Peyer's patch (tissue), 4 donors: ENCODE data around the gene ARPC1A. TPM values are rescaled to one million over a fixed set of nuclear protein-coding genes. Genes with fewer than 3 reads are reported as not detected.

Experiments used
- DNase-seq, 3 donors: peaks; one replicate each; pipeline ENCODE4 v3.0.0-alpha.2; 2017 to 2019
- H3K27ac ChIP-seq, 4 donors: fragments of 200-600 bp; sonication (generic); one replicate each; pipeline ENCODE4 v1.5.1; 2016 to 2019
- H3K27me3 ChIP-seq, 2 donors: fragments of 200-600 bp; sonication (generic); one replicate each; pipeline ENCODE4 v1.5.1; 2019
- H3K36me3 ChIP-seq, 3 donors: fragments of 200-600 bp; sonication (generic); one replicate each; pipeline ENCODE4 v1.5.1; 2016 to 2019
- H3K4me1 ChIP-seq, 4 donors: fragments of 200-600 bp; sonication (generic); one replicate each; pipeline ENCODE4 v1.5.1; 2016 to 2019
- H3K4me3 ChIP-seq, 4 donors: fragments of 200-600 bp; sonication (generic); 1 replicate in 3 of 4; 2 replicates in 1 of 4; pipeline ENCODE4 v1.5.1; 2016 to 2019; ENCODE audit warnings: mild to moderate bottlenecking in 1 of 4
- H3K9me3 ChIP-seq, 4 donors: fragments of 200-600 bp; sonication (generic); one replicate each; pipeline ENCODE4 v1.5.1; 2016 to 2019; ENCODE audit warnings: mild to moderate bottlenecking in 1 of 4
- CTCF ChIP-seq, 6 experiments: fragments of 450-650 bp in 4 of 6; fragments of 200-600 bp in 2 of 6; sonication (generic) in 1 of 6; IDR thresholded peaks; one replicate each; pipeline ENCODE4 v1.5.1; 2017 to 2019; ENCODE audit warnings: antibody characterized with exemption in 6 of 6, mild to moderate bottlenecking in 3 of 6, moderate library complexity in 1 of 6
- POLR2A ChIP-seq, 2 donors: fragments of 450-650 bp; IDR thresholded peaks; one replicate each; pipeline ENCODE4 v1.5.1; 2017; ENCODE audit warnings: antibody characterized with exemption in 2 of 2, mild to moderate bottlenecking in 2 of 2, moderate library complexity in 2 of 2
- total RNA-seq, 4 donors: library from RNA; depleted of rRNA; stranded (reverse); fragments of >200 nt; gene quantifications; one replicate each; pipeline ENCODE4 v1.1.0, GENCODE V29; 2016

Gene ARPC1A
- total RNA-seq, 4 donors from 2014 or later, result 195 to 278 (median 225) TPM

- Histone ChIP-seq H3K9me3 (no peaks in the 10 kb centered on the region), H3K27ac (no peak overlapping the region), H3K36me3 (peaks cover 0 to 100% (median 0%) of the 10 kb centered on the region in 3 donors), H3K4me1 (no peaks in the 10 kb centered on the region), H3K27me3 (no peaks in the 10 kb centered on the region), H3K4me3 (no peak overlapping the region)
- TF ChIP-seq POLR2A (IDR thresholded peaks at IDR 0.05) (no peak), CTCF (IDR thresholded peaks at IDR 0.05) (no peak)
- no peak for DNase-seq
These were observed 33.9 kb downstream of the ARPC1A start for GRCh38 chr7:99359465-99360154.

- no peak overlapping the region for H3K4me3 ChIP-seq
- peaks cover 0 to 100% (median 0%) of the 10 kb centered on the region in 3 donors for H3K36me3 ChIP-seq
- H3K27ac ChIP-seq, result no peak overlapping the region
- H3K27me3 ChIP-seq, result no peaks in the 10 kb centered on the region
- H3K9me3 ChIP-seq, result no peaks in the 10 kb centered on the region
- H3K4me1 ChIP-seq, result no peaks in the 10 kb centered on the region
- TF ChIP-seq POLR2A (IDR thresholded peaks at IDR 0.05) (no peak), CTCF (IDR thresholded peaks at IDR 0.05) (no peak)
- DNase-seq, result no peak
These were observed 37.1 kb downstream of the ARPC1A start for GRCh38 chr7:99362801-99363200.

GRCh38 chr7:99363286-99363685 lies 37.6 kb downstream of the ARPC1A start:
- TF ChIP-seq POLR2A (IDR thresholded peaks at IDR 0.05) (no peak), CTCF (IDR thresholded peaks at IDR 0.05) (no peak)
- H3K27ac ChIP-seq, result no peak overlapping the region
- H3K36me3 ChIP-seq, result peaks cover 0 to 99% (median 0%) of the 10 kb centered on the region in 3 donors
- H3K4me1 ChIP-seq, result no peaks in the 10 kb centered on the region
- no peaks in the 10 kb centered on the region for H3K9me3 ChIP-seq
- no peaks in the 10 kb centered on the region for H3K27me3 ChIP-seq
- no peak for DNase-seq
- H3K4me3 ChIP-seq, result no peak overlapping the region

DNA sequence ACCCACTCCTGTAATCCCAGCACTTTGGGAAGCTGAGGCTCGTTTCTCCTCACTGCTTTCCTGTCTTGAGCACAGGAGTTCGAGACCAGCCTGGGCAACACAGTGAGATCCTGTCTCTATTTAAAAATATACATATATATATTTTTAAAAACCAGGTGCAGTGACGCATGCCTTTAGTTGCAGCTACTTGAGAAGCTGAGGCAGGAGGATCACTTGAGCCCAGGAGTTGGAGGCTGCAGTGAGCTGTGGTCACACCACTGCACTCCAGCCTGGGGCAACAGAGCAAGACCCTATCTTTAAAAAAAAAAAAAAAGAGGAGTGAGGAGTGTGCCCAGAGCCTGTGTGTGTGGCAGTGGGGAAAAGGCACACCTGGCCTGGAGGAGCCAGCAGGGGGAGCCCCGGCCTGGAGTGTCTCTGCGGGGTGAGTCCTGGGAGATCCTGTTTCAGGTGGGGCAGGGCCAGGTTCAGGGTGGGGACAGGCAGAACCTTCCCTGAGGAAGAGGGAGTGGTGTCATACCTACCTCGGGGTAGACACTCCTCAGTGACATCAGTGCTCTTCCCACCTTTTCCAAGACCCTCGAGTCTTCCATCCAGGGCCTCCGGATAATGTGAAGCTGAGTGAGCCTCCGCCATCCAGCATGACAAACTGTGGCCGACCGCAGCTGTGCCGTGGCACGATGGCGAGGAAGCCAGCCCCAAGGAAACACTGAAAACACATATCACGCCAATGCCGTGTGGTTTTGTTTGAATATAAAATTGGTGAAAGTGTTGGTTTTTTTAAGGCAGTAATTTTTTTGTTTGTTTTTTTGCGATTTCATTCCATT lies 39.8 kb downstream of the ARPC1A start:
- H3K36me3 ChIP-seq, result peaks cover 0 to 81% (median 0%) of the 10 kb centered on the region in 3 donors
- H3K9me3 ChIP-seq, result no peaks in the 10 kb centered on the region
- no peak overlapping the region for H3K27ac ChIP-seq
- H3K27me3 ChIP-seq, result no peaks in the 10 kb centered on the region
- no peaks in the 10 kb centered on the region for H3K4me1 ChIP-seq
- peak; percentile 72 to 86 (median 83) for DNase-seq
- no peak overlapping the region for H3K4me3 ChIP-seq
- TF ChIP-seq POLR2A (IDR thresholded peaks at IDR 0.05), result no peak
- peak in 5 of 6 experiments; percentile 34 to 70 (median 61) for TF ChIP-seq CTCF (IDR thresholded peaks at IDR 0.05)

GRCh38 chr7:99366646-99367045 lies 40.9 kb downstream of the ARPC1A start:
- Histone ChIP-seq H3K4me3 (no peak overlapping the region), H3K36me3 (peaks cover 0 to 70% (median 0%) of the 10 kb centered on the region in 3 donors), H3K27ac (no peak overlapping the region), H3K27me3 (no peaks in the 10 kb centered on the region), H3K4me1 (no peaks in the 10 kb centered on the region), H3K9me3 (no peaks in the 10 kb centered on the region)
- no peak for DNase-seq
- TF ChIP-seq CTCF (IDR thresholded peaks at IDR 0.05) (no peak), POLR2A (IDR thresholded peaks at IDR 0.05) (no peak)
